ENCODE measurements around the gene KCNK4. TPM values are rescaled to one million over a fixed set of nuclear protein-coding genes. Genes with fewer than 3 reads are reported as not detected.
A peak's percentile ranks its signal among the peaks of the same experiment; 100 is the strongest.

KCNK4 gene
- total and polyA plus RNA-seq, 2 donors (not counting 3 experiments of a cell fraction or from before 2014, with no cell fraction given) = 0.06 to 0.44 TPM

- Histone ChIP-seq H3K9ac (replicated peaks; ENCODE audit: extremely low read depth, insufficient read depth, low read length) (peak overlapping the region; percentile 76), H3K27ac (ENCODE audit: insufficient read depth, low read depth, low read length) (peak overlapping the region; percentile 76), H3K79me2 (ENCODE audit: control insufficient read depth, insufficient read depth, low read length) (no peaks in the 10 kb centered on the region), H3K27me3 (ENCODE audit: control insufficient read depth in 2 of 2, insufficient read depth in 2 of 2, low read length in 2 of 2) (no peaks in the 10 kb centered on the region), H4K20me1 (replicated peaks; ENCODE audit: control insufficient read depth, extremely low read depth, insufficient read depth, low read length) (no peaks in the 10 kb centered on the region), H3K36me3 (ENCODE audit: control insufficient read depth in 2 of 2, extremely low read depth in 1 of 2, insufficient read depth in 2 of 2, low read length in 2 of 2) (peaks cover 0 to 13% of the 10 kb centered on the region in 2 experiments), H3K4me1 (ENCODE audit: control insufficient read depth, extremely low read depth, insufficient read depth, low read length) (peaks cover 38% of the 10 kb centered on the region), H2AFZ (ENCODE audit: low read depth, low read length) (no peak overlapping the region), H3K9me3 (replicated peaks; ENCODE audit: control insufficient read depth, insufficient read depth, low read length) (no peaks in the 10 kb centered on the region), H3K4me2 (ENCODE audit: insufficient read depth, low read length) (peak overlapping the region; percentile 43), H3K4me3 (replicated peaks in 1 of 3; ENCODE audit: insufficient read depth in 1 of 3, low read depth in 1 of 3, low read length in 3 of 3) (peak overlapping the region in 2 of 3 experiments; percentile 34 to 45), H3K9me1 (replicated peaks; ENCODE audit: control insufficient read depth, extremely low read depth, insufficient read depth, low read length) (no peaks in the 10 kb centered on the region)
- ChIA-PET POLR2A (interaction anchor here (1.2 to 2.6 kb wide), 4 partner anchors 15 to 63 kb away, joined by 3 to 10 read pairs (median 4); partner anchors contain the start of genes FERMT3, FKBP2 and PPP1R14B), CTCF (interaction anchor here (0.7 to 5.6 kb wide), 13 partner anchors 11 to 86 kb away, joined by 3 to 60 read pairs (median 5); partner anchors contain the start of genes BAD, CATSPERZ, FERMT3 and PLCB3)
- intact Hi-C loops (cut with micrococcal nuclease) (loop anchor here (1.0 to 2.0 kb wide), 3 partner anchors 18 to 510 kb away; partner anchors contain the start of genes PLCB3 and SF1), dilution Hi-C loops (cut with MboI; ENCODE audit: extremely low pct_ligation_motif_present, low sequenced_read_pairs) (no loop called here)
- no peak for DNase-seq (ENCODE audit: low read depth, low spot score)
- TF ChIP-seq EZH2 (IDR thresholded peaks at IDR 0.05; ENCODE audit: borderline replicate concordance, low read depth, low read length, severe bottlenecking) (no peak), POLR2A (IDR thresholded peaks at IDR 0.05; ENCODE audit: low read depth, low read length) (peak; percentile 14)
- peak; percentile 92 for FAIRE-seq
- BruUV-seq (replicated peaks) = no TSS peak
Observed at GRCh38 chr11:64268893-64269539, 22.1 kb upstream of the KCNK4 start.

GRCh38 chr11:64269540-64270220 is 21.4 kb upstream of the KCNK4 start:
- no peak for TF ChIP-seq CTCF (IDR thresholded peaks at IDR 0.05; ENCODE audit: extremely low read depth in 1 of 2, insufficient read depth in 1 of 2, low read depth in 1 of 2, low read length in 2 of 2)
- peak; percentile 73 for TF ChIP-seq POLR2A (IDR thresholded peaks at IDR 0.05; ENCODE audit: low read depth, low read length)
- peak; percentile 92 for TF ChIP-seq POLR2AphosphoS5 (IDR thresholded peaks at IDR 0.05; ENCODE audit: insufficient read depth, low read depth, low read length)
- FAIRE-seq (peak; percentile 99), DNase-seq (ENCODE audit: low read depth, low spot score) (peak; percentile 100)
- Histone ChIP-seq H4K20me1 (replicated peaks; ENCODE audit: control insufficient read depth, extremely low read depth, insufficient read depth, low read length) (no peaks in the 10 kb centered on the region), H3K27me3 (ENCODE audit: control insufficient read depth in 2 of 2, insufficient read depth in 2 of 2, low read length in 2 of 2) (no peaks in the 10 kb centered on the region), H3K9me1 (replicated peaks; ENCODE audit: control insufficient read depth, extremely low read depth, insufficient read depth, low read length) (no peaks in the 10 kb centered on the region), H3K27ac (ENCODE audit: insufficient read depth, low read depth, low read length) (peak overlapping the region; percentile 76), H3K36me3 (ENCODE audit: control insufficient read depth in 2 of 2, extremely low read depth in 1 of 2, insufficient read depth in 2 of 2, low read length in 2 of 2) (peaks cover 0 to 13% of the 10 kb centered on the region in 2 experiments), H3K4me3 (replicated peaks in 1 of 3; ENCODE audit: insufficient read depth in 1 of 3, low read depth in 1 of 3, low read length in 3 of 3) (peak overlapping the region in 2 of 3 experiments; percentile 58 to 66), H2AFZ (ENCODE audit: low read depth, low read length) (peak overlapping the region; percentile 9), H3K79me2 (ENCODE audit: control insufficient read depth, insufficient read depth, low read length) (no peaks in the 10 kb centered on the region), H3K4me1 (ENCODE audit: control insufficient read depth, extremely low read depth, insufficient read depth, low read length) (peaks cover 38% of the 10 kb centered on the region), H3K9ac (replicated peaks; ENCODE audit: extremely low read depth, insufficient read depth, low read length) (peak overlapping the region; percentile 76), H3K4me2 (ENCODE audit: insufficient read depth, low read length) (peak overlapping the region; percentile 43), H3K9me3 (replicated peaks; ENCODE audit: control insufficient read depth, insufficient read depth, low read length) (no peaks in the 10 kb centered on the region)
- ChIA-PET CTCF (interaction anchor here (0.9 to 5.6 kb wide), 9 partner anchors 11 to 85 kb away, joined by 3 to 60 read pairs (median 5); partner anchors contain the start of genes CATSPERZ, FERMT3, PLCB3 and PPP1R14B), POLR2A (interaction anchor here (1.0 to 2.6 kb wide), 2 partner anchors 24 to 28 kb away, joined by 3 to 10 read pairs; partner anchors contain the start of gene PPP1R14B)
- BruUV-seq (replicated peaks) = TSS peak; percentile 30
- dilution Hi-C loops (cut with MboI; ENCODE audit: extremely low pct_ligation_motif_present, low sequenced_read_pairs) = no loop called here
- intact Hi-C loops (cut with micrococcal nuclease) = loop anchor here (1.0 to 2.0 kb wide), 8 partner anchors 16 to 509 kb away; partner anchors contain the start of genes DNAJC4, ESRRA, GPR137 and PLCB3

Data from endothelial cell of umbilical vein (primary cell).